HG02798 (cell line): ENCODE results near the gene RAB4B.
"Not testable (repeated sequence)": the region's sequence is repeated elsewhere in the genome, so short reads cannot be mapped to it uniquely, and the experiment has no call there.

ENCODE experiments used
- ATAC-seq: cut with Tn5 transposase; IDR thresholded peaks from one replicate; pipeline ENCODE4 v1.9.1; 2021; ENCODE audit warnings: mild to moderate bottlenecking; ENCODE audit not compliant: unreplicated experiment, poor library complexity

Gene RAB4B

DNA sequence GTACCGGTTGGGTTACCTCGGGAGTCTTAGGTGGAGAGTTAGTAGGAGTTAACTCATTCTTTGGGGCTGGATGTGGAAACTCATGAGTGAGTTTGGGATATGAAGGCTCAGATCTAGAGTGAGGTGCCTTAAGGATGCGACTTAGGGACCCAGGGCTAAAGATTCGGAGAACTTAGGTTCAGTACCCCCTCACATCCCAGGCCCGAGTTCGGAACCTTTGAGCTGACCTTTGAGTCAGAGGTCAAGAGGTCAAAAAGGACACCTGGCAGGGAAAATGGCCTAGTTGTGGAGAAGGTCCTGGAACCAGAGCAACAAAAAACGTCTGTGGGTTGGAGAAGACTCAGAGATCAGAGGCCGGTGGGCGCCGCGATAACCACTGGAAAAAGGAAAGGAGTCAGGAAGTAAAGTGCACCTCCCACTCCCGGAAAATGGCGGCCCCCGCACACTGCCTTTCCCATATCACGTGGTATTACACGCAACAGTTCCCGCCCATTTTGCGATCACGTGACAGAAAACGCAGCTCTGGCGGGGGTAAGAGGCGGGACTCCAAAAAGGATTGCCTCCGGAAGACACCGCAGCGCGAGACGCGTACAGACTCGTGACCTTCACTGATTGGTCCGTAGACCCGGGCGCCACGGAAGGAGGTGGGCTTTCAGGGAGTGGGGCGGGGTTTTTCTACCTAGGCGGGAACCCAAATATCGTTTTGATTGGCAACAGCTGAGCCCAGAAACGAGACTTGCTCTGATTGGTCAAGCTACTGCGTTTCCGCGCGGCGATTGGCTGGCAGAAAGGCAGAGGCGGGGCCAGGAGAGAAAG lies 27.8 kb upstream of the RAB4B start, which contains the start of gene ACTMAP:
TSS of gene ACTMAP (minus strand) at position 420 of the 816 bp plus-strand sequence. CDS start 674 bp downstream, outside the sequence.
- peak; percentile 88 for ATAC-seq

DNA sequence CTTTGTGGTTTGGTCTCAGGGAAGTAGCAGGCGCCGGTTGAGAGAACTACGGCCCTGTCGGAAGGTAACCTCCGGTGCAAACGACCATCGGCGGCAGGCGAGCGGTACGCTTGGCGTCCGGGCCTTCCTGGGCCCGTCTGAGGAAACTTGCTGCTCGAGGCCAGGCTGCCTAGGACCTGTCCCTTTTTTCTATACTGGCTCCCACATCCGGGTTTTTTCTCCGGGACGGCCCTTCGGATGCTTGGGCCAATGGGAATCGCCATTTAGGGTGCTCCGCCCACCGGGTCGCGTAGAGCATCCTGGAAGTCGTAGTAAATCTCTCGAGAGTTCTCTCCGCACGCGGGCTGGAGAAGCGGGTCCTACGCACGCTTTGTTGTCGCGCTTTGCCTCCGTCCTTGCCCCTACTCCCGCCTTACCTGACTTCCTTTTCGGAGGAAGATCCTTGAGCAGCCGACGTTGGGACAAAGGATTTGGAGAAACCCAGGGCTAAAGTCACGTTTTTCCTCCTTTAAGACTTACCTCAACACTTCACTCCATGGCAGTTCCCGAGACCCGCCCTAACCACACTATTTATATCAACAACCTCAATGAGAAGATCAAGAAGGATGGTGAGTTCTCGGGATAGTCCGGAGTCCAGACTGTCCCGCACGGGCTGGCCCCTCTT lies 27.0 kb upstream of the RAB4B start, which contains the start of gene SNRPA:
TSS of gene SNRPA (plus strand) at position 330 of the 664 bp plus-strand sequence. CDS start at position 536, 206 bp downstream.
- peak; percentile 61 for ATAC-seq

DNA sequence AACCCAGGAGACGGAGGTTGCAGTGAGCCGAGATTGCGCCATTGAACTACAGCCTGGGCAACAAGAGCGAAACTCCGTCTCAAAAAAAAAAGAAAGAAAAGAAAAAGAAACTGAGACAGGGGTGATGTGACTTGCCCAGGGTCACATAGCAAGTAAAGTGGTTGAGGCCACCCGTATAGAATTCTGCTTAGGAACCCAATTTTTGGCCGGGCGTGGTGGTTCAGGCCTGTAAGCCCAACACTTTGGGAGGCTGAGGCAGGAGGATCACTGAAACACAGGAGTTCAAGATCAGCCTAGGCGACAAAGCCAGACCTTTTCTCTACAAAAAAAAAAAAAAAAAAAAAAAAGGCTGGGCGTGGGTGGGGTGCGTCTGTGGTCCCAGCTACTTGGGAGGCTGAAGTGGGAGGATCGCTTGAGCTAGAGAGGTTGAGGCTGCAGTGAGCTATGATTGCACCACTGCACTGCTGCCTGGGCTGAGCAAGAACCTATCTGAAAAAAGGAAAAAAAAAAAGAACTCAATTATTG lies 25.7 kb upstream of the RAB4B start:
- ATAC-seq, result no peak

DNA sequence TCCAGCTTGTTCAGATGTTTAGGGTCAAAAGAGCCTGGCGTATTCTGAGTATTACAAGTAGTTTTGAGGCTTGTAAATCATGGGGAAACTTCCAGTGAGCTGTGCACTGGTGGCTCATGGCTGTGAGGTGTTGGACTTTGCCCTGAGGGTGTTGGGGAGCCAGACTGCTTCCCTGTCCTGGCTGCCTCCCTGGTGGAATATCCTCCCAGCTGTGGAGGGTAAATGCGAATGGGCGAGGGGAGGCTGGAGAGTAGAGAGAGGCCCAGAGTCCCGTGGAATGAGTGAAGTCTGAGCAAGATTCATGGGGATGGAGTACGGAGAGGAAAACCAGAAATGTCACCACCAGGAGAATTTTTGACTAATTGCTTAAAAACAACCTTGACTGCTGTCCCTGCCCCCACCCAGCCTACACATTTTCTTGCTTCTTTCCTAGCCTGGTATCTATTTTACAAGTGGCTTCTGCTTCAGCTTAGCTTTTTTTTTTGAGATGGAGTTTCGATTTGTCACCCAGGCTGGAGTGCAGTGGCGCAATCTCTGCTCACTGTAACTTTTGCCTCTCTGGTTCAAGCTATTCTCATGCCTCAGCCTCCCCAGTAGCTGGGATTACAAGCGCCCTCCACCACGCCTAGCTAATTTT lies 23.3 kb upstream of the RAB4B start:
- ATAC-seq, result no peak

GRCh38 chr19:40755248-40755624 lies 22.8 kb upstream of the RAB4B start:
- no peak for ATAC-seq

DNA sequence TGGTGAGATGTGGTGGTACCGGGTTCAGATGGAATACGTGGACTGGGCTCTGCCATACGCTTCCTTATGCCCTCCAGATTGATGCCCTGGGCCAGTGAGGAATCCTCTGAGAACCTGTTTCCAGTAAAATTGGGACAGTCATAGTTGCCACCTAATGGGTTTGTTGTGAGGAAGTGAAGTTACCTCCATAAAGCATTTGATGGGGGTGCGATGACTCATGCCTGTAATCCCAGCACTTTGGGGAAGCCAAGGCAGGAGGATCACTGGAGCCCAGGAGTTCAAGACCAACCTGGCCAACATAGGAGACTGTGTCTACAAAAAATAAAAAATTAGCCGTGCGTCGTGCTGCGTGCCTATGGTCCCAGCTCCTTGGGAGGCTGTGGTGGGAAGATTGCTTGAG lies 22.3 kb upstream of the RAB4B start:
- ATAC-seq, result no peak

DNA sequence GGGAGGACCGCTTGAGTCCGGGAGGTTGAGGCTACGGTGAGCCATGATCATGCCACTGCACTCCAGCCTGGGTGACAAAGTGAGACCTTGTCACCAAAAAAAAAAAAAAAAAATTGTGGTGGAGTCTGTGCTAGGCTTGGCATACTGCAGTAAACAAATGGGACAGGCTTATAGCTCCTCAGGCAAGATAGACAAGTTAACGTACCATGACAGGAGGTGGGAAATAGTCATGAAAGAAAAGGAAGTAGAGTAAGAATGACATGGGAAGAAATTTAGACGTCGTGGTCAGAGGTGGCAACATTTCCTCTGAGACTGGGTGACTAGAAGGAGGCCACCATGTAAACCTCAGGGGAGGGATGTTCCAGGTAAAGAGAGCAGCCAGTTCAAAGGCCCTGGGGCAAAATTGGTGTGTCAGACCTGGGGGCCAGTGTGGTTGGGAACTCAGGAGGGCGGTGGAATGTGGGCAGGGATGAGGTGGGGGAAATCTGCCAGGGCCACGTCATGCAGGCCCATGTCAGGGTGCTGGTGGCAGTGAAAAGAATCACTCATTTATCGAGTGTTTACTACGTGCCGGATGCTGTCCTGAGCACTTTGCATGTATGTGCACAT lies 21.4 kb upstream of the RAB4B start:
- ATAC-seq, result no peak

GRCh38 chr19:40758491-40758890 lies 19.6 kb upstream of the RAB4B start:
- no peak for ATAC-seq

DNA sequence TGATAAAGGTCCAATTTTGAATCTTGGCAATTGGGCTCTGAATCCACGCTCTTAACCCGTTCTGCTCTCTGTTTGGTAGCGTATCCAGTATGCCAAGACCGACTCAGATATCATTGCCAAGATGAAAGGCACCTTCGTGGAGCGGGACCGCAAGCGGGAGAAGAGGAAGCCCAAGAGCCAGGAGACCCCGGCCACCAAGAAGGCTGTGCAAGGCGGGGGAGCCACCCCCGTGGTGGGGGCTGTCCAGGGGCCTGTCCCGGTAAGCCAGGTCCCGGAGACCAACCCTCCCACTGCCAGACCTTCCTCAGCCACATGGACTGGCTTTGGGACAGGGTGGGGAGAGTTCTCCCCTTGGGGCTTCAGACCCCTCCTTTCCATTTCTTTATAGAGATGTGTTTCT lies 18.7 kb upstream of the RAB4B start:
- no peak for ATAC-seq

DNA sequence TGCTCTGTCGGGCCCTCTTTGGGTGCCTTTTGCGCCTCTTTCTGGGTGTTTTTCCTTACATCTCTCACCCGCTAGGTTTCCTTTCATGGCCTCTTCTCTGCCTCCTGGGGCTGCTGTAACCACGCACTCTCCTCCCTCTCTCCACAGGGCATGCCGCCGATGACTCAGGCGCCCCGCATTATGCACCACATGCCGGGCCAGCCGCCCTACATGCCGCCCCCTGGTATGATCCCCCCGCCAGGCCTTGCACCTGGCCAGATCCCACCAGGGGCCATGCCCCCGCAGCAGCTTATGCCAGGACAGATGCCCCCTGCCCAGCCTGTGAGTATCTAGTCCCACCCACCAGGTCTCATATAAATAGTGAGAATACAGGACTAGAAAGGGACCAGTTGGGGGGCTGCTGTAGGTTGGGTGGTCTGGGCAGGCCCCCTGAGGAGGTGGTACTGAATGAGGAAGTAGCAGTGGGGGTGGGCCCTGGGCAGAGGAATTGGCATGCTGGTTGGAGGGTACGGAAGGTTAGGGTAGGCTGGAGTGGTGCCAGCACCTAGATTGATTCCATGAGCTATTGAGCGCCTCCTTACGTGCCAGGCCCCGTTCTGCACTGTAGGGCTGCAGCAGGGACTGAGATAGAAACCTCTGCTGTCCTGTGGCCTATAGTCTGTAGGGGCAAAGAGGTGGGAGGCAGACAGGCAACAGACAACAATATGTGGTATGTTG lies 15.1 kb upstream of the RAB4B start:
- ATAC-seq, result no peak

DNA sequence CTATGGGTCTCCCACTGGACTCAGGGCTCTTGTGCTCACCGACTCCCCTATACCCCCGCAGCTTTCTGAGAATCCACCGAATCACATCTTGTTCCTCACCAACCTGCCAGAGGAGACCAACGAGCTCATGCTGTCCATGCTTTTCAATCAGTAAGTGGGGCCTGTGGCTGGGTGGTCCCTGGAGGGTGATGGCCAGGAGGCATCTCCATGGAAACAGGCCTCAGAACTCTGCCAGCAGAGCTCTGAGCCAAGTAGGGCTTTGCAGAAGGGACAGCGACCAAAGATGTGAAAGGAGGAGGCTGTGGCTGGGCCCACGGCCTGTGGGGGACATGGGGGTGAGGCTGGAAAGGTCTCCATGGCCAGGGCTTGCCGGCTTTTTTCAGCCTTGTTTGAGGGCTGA lies 14.5 kb upstream of the RAB4B start:
- no peak for ATAC-seq

- no peak for ATAC-seq
These were observed 14.1 kb upstream of the RAB4B start for GRCh38 chr19:40763963-40764362.

GRCh38 chr19:40766385-40766784 lies 11.7 kb upstream of the RAB4B start:
- ATAC-seq, result not testable (repeated sequence)

GRCh38 chr19:40768869-40769268 lies 9.2 kb upstream of the RAB4B start:
- ATAC-seq, result no peak

DNA sequence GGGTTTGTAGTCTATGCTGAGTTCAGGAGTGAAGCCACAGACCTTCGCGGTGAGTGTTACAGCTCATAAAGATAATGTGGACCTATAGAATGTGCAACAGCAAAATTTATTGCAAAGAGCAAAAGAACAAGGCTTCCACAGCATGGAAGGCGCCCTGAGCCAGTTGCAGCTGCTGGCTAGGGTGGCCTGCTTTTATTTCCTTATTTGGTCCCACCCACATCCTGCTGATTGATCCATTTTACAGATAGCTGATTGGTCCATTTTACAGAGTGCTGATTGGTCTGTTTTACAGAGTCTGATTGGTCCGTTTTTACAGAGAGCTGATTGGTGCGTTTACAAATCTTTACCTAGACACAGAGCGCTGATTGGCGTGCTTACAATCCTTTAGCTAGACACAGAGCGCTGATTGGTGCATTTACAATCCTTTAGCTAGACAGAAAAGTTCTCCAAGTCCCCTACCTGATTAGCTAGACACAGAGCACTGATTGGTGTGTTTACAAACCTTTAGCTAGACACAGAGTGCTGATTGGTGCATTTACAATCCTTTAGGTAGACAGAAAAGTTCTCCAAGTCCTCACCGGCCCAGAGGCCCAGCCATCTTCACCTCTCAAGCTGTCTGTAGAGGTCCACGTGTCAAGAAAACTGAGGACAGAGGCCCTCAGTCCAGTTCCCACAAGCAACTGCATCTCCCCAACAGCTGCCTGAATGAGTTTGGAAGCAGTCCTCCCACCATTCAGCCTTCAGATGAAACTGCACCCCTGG lies 6.8 kb upstream of the RAB4B start:
- not testable (repeated sequence) for ATAC-seq

- no peak for ATAC-seq
These were observed 3.0 kb upstream of the RAB4B start, which contains the start of gene MIA for GRCh38 chr19:40774916-40775631. Gene MIA (plus strand): TSS chr19:40775521. CDS start chr19:40775543, 22 bp downstream.

DNA sequence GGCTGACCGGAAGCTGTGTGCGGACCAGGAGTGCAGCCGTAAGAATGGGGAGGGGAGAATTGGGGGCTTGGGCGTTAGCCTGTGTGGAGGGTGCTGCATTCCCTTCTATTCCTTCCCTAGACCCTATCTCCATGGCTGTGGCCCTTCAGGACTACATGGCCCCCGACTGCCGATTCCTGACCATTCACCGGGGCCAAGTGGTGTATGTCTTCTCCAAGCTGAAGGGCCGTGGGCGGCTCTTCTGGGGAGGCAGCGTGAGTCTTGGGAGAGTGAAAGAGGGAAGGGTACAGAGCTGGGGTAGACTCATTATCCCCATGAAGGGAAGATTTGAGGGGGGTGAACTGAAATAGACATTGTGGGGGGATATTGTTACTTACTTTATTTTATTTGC lies 2.4 kb upstream of the RAB4B start:
- no peak for ATAC-seq

DNA sequence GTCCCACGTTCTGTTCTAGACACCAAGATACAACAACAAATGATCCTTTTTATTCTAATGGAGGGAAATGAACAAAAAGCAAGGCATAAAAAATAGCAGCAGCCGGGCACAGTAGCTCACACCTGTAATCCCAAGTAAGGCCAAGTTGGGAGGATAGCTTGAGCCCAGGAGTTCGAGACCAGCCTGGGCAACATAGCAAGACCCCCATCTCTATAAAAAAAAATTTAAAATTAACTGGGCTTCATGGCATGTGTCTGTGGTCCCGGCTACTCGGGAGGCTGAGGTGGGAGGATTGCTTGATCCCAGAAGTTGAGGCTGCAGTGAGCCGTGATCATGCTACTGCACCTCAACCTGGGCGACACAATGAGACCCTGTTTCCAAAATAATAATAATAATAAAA lies 1.7 kb upstream of the RAB4B start:
- no peak for ATAC-seq
